Activated CD8-positive, alpha-beta T cell treated with anti-CD3 and anti-CD28 coated beads, Interleukin-2, amount 10 ng/mL, durations not matched to agents 7 days and 5 days (primary cell): ENCODE data around the gene COL4A5. TPM values are rescaled to one million over a fixed set of nuclear protein-coding genes. Genes with fewer than 3 reads are reported as not detected.

Experiments used
- ATAC-seq: fragments of 150-1000 bp; cut with Tn5 transposase; one replicate; pipeline ENCODE4 v1.10.0; 2021; ENCODE audit warnings: moderate library complexity
- CTCF ChIA-PET: fragments of 350-600 bp; sonication (Branson Sonifier 250); formaldehyde crosslinking; loops from one replicate; lab custom pipeline; 2021; ENCODE audit warnings: antibody characterized with exemption; lab: Charles Lee
- POLR2A ChIA-PET: fragments of 350-600 bp; sonication (Branson Sonifier 250); formaldehyde crosslinking; loops from one replicate; lab custom pipeline; 2021; ENCODE audit warnings: antibody characterized with exemption; lab: Charles Lee
- DNase-seq: peaks from one replicate; pipeline ENCODE4 v3.0.0-alpha.2; 2020
- H3K27ac Mint-ChIP-seq: one replicate; pipeline ENCODE4 v1.8.0; 2021; ENCODE audit warnings: mild to moderate bottlenecking, mixed read lengths
- H3K27me3 Mint-ChIP-seq: one replicate; pipeline ENCODE4 v1.8.0; 2021; ENCODE audit warnings: low read depth, mixed read lengths
- H3K36me3 Mint-ChIP-seq: one replicate; pipeline ENCODE4 v1.8.0; 2021; ENCODE audit warnings: low read depth, mixed read lengths
- H3K4me1 Mint-ChIP-seq: one replicate; pipeline ENCODE4 v1.8.0; 2021; ENCODE audit warnings: low read depth, mixed read lengths
- H3K4me3 Mint-ChIP-seq: one replicate; pipeline ENCODE4 v1.8.0; 2021; ENCODE audit warnings: mild to moderate bottlenecking, mixed read lengths
- H3K9me3 Mint-ChIP-seq: one replicate; pipeline ENCODE4 v1.8.0; 2022; ENCODE audit warnings: mixed read lengths; ENCODE audit not compliant: insufficient read depth
- total RNA-seq, 2 experiments: library from RNA; stranded (reverse); gene quantifications; one replicate each; pipeline ENCODE4 v1.2.3, GENCODE V29; 2021

Gene COL4A5
- total RNA-seq, 2 experiments from 2014 or later: not detected

DNA sequence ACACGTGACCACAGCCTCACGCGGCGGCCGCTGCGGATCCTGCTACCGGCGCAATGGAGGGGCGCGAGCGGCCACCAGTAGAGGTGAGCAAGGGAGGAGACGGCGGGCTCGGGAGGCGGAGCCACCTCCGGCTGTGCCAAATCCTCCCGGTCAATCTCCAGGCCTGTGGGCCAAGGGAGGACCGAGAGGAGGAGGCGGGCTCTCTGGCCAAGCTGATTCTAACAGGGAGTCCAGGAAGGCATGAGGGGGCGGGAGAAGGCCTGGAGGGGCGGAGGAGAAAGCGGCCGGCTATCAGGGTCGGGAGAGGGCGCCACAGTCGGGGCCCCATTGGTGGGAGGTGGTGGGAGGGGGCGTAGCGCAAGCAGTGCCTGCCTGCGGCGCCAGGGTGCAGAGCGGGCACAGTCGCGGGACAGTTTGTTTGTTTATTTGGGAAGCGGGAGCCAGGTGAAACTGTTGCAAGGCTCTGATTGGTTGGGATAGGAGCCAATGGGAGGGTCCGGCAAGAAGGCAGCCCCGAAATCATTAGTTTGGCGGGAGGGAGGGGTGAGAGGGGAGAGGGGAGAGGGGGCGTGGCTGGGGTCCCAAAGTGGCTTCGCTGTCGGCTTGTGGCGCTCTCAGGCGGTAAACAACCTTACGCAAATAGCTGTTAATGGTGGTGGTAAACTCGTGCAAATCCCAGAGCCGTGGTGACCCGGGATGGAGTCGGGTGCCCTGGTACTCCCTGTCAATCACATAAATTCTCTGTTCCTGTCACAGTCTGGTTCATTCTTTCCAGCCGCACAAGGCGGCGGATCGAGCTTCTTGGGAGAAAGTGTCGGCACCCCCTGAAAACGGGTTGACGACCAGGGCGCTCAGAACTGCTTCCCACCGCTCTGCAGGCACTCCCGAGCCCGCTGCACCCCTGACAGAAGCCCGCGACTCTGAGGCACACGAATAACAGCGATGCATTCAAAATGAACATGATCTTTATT, 297.2 kb downstream of the COL4A5 start, which contains the start of gene IRS4:
IRS4 (minus strand) TSS at position 55 of the 971 bp plus-strand sequence.
- Mint-ChIP-seq H3K27me3 (peaks cover 18% of the 10 kb centered on the region), H3K9me3 (no peaks in the 10 kb centered on the region), H3K36me3 (no peaks in the 10 kb centered on the region), H3K4me3 (no peak within 1 kb of the TSS), H3K4me1 (no peaks in the 10 kb centered on the region), H3K27ac (no peak within 1 kb of the TSS)
- no peak for ATAC-seq
- no peak for DNase-seq
- CTCF ChIA-PET: no interaction called here
- POLR2A ChIA-PET: no interaction called here

DNA sequence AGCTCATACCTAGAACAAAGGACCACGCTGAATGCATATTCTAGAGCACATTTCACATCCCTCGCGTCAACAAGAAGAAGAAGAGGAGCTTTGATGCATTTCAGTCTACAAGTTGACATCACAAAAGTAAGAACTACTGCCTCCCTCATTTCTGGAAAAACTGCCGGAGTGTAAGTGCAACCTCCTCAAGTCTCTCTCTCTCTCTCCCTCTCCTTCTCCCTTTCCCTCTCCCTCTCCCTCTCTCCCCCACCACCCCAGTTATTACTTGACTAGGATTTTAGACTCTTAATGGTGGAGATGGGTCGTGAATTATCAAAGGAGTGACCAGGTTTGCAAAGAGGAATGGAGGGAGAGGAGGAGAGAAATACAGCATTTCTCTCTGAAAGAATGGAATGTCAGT, 298.1 kb downstream of the COL4A5 start:
- no peaks in the 10 kb centered on the region for H3K36me3 Mint-ChIP-seq
- ATAC-seq (no peak), DNase-seq (no peak)
- ChIA-PET POLR2A (no interaction called here), CTCF (no interaction called here)
- H3K4me3 Mint-ChIP-seq: no peak overlapping the region
- no peak overlapping the region for H3K27ac Mint-ChIP-seq
- peaks cover 10% of the 10 kb centered on the region for H3K27me3 Mint-ChIP-seq
- no peaks in the 10 kb centered on the region for H3K4me1 Mint-ChIP-seq
- H3K9me3 Mint-ChIP-seq: no peaks in the 10 kb centered on the region

DNA sequence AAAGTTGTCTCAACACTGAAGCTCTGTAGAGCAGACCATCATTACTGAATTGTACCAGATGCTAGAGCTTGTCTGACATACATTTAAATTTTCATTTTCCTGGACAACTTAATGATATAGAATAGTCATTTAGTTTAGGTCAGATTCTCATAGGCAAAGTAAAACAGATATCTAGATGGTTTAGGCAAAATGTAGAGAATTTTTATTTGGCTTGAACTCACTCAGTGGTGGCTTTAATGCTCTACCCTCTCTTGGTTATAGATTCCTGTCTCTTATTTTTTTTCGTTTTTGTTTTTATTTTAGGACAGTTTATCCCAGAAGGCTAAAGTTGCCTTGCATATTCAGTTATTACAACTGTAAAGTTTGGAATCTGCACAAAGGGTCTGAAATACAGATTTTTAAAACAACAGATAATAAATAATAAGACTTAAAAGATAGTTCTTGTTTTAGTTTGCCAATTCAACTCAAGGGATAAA, 300.7 kb downstream of the COL4A5 start:
- no peak for ATAC-seq
- H3K4me1 Mint-ChIP-seq: no peaks in the 10 kb centered on the region
- H3K36me3 Mint-ChIP-seq: no peaks in the 10 kb centered on the region
- no peaks in the 10 kb centered on the region for H3K9me3 Mint-ChIP-seq
- POLR2A ChIA-PET: no interaction called here
- no peak overlapping the region for H3K27ac Mint-ChIP-seq
- H3K4me3 Mint-ChIP-seq: no peak overlapping the region
- H3K27me3 Mint-ChIP-seq: peaks cover 5% of the 10 kb centered on the region
- DNase-seq: no peak
- CTCF ChIA-PET: no interaction called here

Other genes starting within 250 kb of the COL4A5 start
- not detected for gene COL4A6, start 1.4 kb upstream of the COL4A5 start, total RNA-seq